PC-9 (cell line): Measurements from ENCODE around the gene PPFIA4. TPM values are rescaled to one million over a fixed set of nuclear protein-coding genes. Genes with fewer than 3 reads are reported as not detected.

Source experiments
- BruUV-seq: library from RNA; stranded (reverse); fragments of 400-500 nt; replicated peaks from 2 replicates; lab custom pipeline; 2021; lab: Mats Ljungman, UMichigan
- CTCF ChIA-PET: fragments of 300-600 bp; sonication (Branson Sonifier 250); formaldehyde crosslinking; loops from one replicate; lab custom pipeline; 2022; ENCODE audit warnings: antibody characterized with exemption; lab: Charles Lee
- POLR2A ChIA-PET: fragments of 300-600 bp; sonication (Branson Sonifier 250); formaldehyde crosslinking; loops from one replicate; lab custom pipeline; 2022; ENCODE audit warnings: antibody characterized with exemption; ENCODE audit not compliant: unreplicated experiment; lab: Charles Lee
- DNase-seq, 2 experiments: peaks; one replicate each; pipeline versions ENCODE4 v3.0.0 to v3.0.0-alpha.2; 2015 to 2022; ENCODE audit warnings: mixed read lengths in 1 of 2
- H2AFZ ChIP-seq: fragments of 200-600 bp; sonication (generic); 2 replicates; pipeline ENCODE4 v1.8.1; 2017; ENCODE audit warnings: antibody characterized with exemption
- H3F3A ChIP-seq: fragments of 200-600 bp; sonication (generic); 2 replicates; pipeline ENCODE4 v1.8.1; 2017; ENCODE audit warnings: antibody characterized with exemption, mild to moderate bottlenecking, low read depth; ENCODE audit not compliant: insufficient read depth
- H3K27ac ChIP-seq: fragments of 200-600 bp; sonication (generic); 2 replicates; pipeline ENCODE4 v1.6.1; 2016; ENCODE audit warnings: mixed run types
- H3K27me3 ChIP-seq: fragments of 200-600 bp; sonication (generic); 2 replicates; pipeline ENCODE4 v1.6.1; 2016; ENCODE audit warnings: low read depth, mixed run types; ENCODE audit not compliant: insufficient read depth
- H3K36me3 ChIP-seq: fragments of 200-600 bp; sonication (generic); 2 replicates; pipeline ENCODE4 v1.6.1; 2016; ENCODE audit warnings: low read depth, mixed run types
- H3K4me1 ChIP-seq: fragments of 200-600 bp; sonication (generic); replicated peaks from 2 replicates; pipeline ENCODE4 v1.6.1; 2016; ENCODE audit warnings: mixed run types; ENCODE audit not compliant: insufficient read depth
- H3K4me2 ChIP-seq: fragments of 200-600 bp; sonication (generic); 2 replicates; pipeline ENCODE4 v1.6.1; 2017; ENCODE audit warnings: mixed run types
- H3K4me3 ChIP-seq: fragments of 200-600 bp; sonication (generic); 2 replicates; pipeline ENCODE4 v1.6.1; 2016; ENCODE audit warnings: mixed run types
- H3K79me2 ChIP-seq: fragments of 200-600 bp; sonication (generic); 2 replicates; pipeline ENCODE4 v1.6.1; 2017; ENCODE audit warnings: low read depth, mixed run types
- H3K9me2 ChIP-seq: fragments of 200-600 bp; sonication (generic); 2 replicates; pipeline ENCODE4 v1.8.1; 2017; ENCODE audit warnings: mild to moderate bottlenecking; ENCODE audit not compliant: insufficient read depth
- H3K9me3 ChIP-seq: fragments of 200-600 bp; sonication (generic); 2 replicates; pipeline ENCODE4 v1.8.1; 2016; ENCODE audit warnings: low read depth; ENCODE audit not compliant: insufficient read depth
- H4K20me1 ChIP-seq: fragments of 200-600 bp; sonication (generic); 2 replicates; pipeline ENCODE4 v1.8.1; 2017; ENCODE audit not compliant: insufficient read depth
- CTCF ChIP-seq: fragments of 200-600 bp; sonication (generic); conservative IDR thresholded peaks from 2 replicates; pipeline ENCODE4 v1.6.1; 2017; ENCODE audit warnings: mixed run types, antibody characterized with exemption, mild to moderate bottlenecking, moderate library complexity
- EZH2 ChIP-seq: fragments of 200-600 bp; sonication (generic); IDR thresholded peaks from 2 replicates; pipeline ENCODE4 v1.8.0; 2017; ENCODE audit warnings: antibody characterized with exemption, low read depth
- intact Hi-C: fragments of 100-400 bp; cut with micrococcal nuclease; formaldehyde crosslinking; loops from one replicate; pipeline ENCODE4 v1.10.0; 2022; ENCODE audit not compliant: unreplicated experiment
- total RNA-seq: library from RNA; stranded (reverse); gene quantifications from 2 replicates; pipeline ENCODE4 v1.2.3, GENCODE V29; 2021

PPFIA4 gene
- total RNA-seq, 1 experiment from 2014 or later, result 1.2 TPM

- POLR2A ChIA-PET, result no interaction called here
- DNase-seq, result peak; percentile 25 to 41
These were observed 20.8 kb downstream of the PPFIA4 start for GRCh38 chr1:203046984-203047630.

DNA sequence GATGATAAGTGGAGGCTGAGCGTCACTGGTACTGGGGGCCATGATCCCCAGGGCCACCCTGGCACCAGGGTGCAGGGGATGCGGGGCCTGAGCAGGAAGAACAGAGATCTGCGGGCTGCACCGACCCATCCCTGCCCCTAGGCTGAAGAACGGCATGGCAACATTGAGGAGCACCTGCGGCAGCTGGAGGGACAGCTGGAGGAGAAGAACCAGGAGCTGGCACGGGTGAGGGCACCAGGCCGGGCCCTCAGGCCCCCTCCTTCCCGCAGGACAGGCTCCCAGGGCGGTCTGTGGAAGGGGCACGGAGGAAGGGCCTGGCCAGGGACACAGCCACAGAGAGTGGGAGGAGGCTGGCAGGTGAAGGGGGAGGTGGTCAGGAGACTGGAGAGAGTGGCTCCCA is 21.8 kb downstream of the PPFIA4 start:
- POLR2A ChIA-PET, result no interaction called here
- Histone ChIP-seq H4K20me1 (no peaks in the 10 kb centered on the region), H3K9me3 (no peaks in the 10 kb centered on the region), H3K36me3 (no peaks in the 10 kb centered on the region), H3K9me2 (no peaks in the 10 kb centered on the region), H3K79me2 (no peaks in the 10 kb centered on the region), H3F3A (no peaks in the 10 kb centered on the region), H3K4me1 (0 out of 2 replicates have a peak, but pooled peaks cover 4% of the 10 kb centered on the region), H3K4me2 (no peak overlapping the region), H3K4me3 (no peak overlapping the region), H2AFZ (no peak overlapping the region), H3K27me3 (0 out of 2 replicates have a peak, but pooled peaks cover 5% of the 10 kb centered on the region), H3K27ac (no peak overlapping the region)
- TF ChIP-seq CTCF, result no peak
- no peak for TF ChIP-seq EZH2
- CTCF ChIA-PET, result no interaction called here
- intact Hi-C loops, result no loop called here
- no TSS peak for BruUV-seq
- no peak for DNase-seq

More at GRCh38 chr1:203046984-203047630, 20.8 kb downstream of the PPFIA4 start:
- Histone ChIP-seq H3K79me2 (no peaks in the 10 kb centered on the region), H4K20me1 (no peaks in the 10 kb centered on the region), H3K4me3 (no peak overlapping the region), H3K27ac (no peak overlapping the region), H3K27me3 (no peaks in the 10 kb centered on the region), H3K36me3 (no peaks in the 10 kb centered on the region), H3K9me2 (no peaks in the 10 kb centered on the region), H3K4me2 (no peak overlapping the region), H3K9me3 (no peaks in the 10 kb centered on the region), H3F3A (no peaks in the 10 kb centered on the region), H3K4me1 (0 out of 2 replicates have a peak, but pooled peaks cover 4% of the 10 kb centered on the region), H2AFZ (no peak overlapping the region)
- intact Hi-C loops, result no loop called here
- CTCF ChIA-PET, result no interaction called here
- BruUV-seq, result no TSS peak
- no peak for TF ChIP-seq CTCF
- TF ChIP-seq EZH2, result no peak

- POLR2A ChIA-PET, result no interaction called here
- intact Hi-C loops, result no loop called here
- no peak overlapping the region for H3K4me2 ChIP-seq
- no peak overlapping the region for H2AFZ ChIP-seq
- H3K36me3 ChIP-seq, result no peaks in the 10 kb centered on the region
- 0 out of 2 replicates have a peak, but pooled peaks cover 5% of the 10 kb centered on the region for H3K27me3 ChIP-seq
- TF ChIP-seq EZH2 (no peak), CTCF (no peak)
- BruUV-seq, result no TSS peak
- H3K4me1 ChIP-seq, result 0 out of 2 replicates have a peak, but pooled peaks cover 4% of the 10 kb centered on the region
- H3F3A ChIP-seq, result no peaks in the 10 kb centered on the region
- no peaks in the 10 kb centered on the region for H3K9me3 ChIP-seq
- no peak for DNase-seq
- no peak overlapping the region for H3K4me3 ChIP-seq
- no peak overlapping the region for H3K27ac ChIP-seq
- no peaks in the 10 kb centered on the region for H4K20me1 ChIP-seq
- H3K9me2 ChIP-seq, result no peaks in the 10 kb centered on the region
- CTCF ChIA-PET, result no interaction called here
- H3K79me2 ChIP-seq, result no peaks in the 10 kb centered on the region
These were observed 22.3 kb downstream of the PPFIA4 start for GRCh38 chr1:203048555-203049051.
